GM23338 (cell line): ENCODE measurements around the gene ZNF775. TPM values are rescaled to one million over a fixed set of nuclear protein-coding genes. Genes with fewer than 3 reads are reported as not detected.

Source experiments
- ATAC-seq: fragments of 200-7000 bp; cut with Tn5 transposase; 3 replicates; pipeline ENCODE4 v1.9.1; 2020
- DNase-seq: peaks from one replicate; pipeline ENCODE4 v3.0.0-alpha.2; 2015; ENCODE audit warnings: low spot score
- H2AFZ ChIP-seq: fragments of 200-600 bp; sonication (generic); 2 replicates; pipeline ENCODE4 v1.8.0; 2016; ENCODE audit warnings: antibody characterized with exemption, mild to moderate bottlenecking, moderate library complexity
- H3F3A ChIP-seq: fragments of 200-600 bp; sonication (generic); replicated peaks from 2 replicates; pipeline ENCODE4 v1.8.0; 2017; ENCODE audit warnings: antibody characterized with exemption, mixed run types, low read depth
- H3K27ac ChIP-seq: fragments of 200-600 bp; sonication (generic); 2 replicates; pipeline ENCODE4 v1.6.1; 2016; ENCODE audit warnings: low read depth
- H3K27me3 ChIP-seq: fragments of 200-600 bp; sonication (generic); 2 replicates; pipeline ENCODE4 v1.8.0; 2016; ENCODE audit warnings: mild to moderate bottlenecking, mixed run types, moderate library complexity; ENCODE audit not compliant: insufficient read depth
- H3K36me3 ChIP-seq: fragments of 200-600 bp; sonication (generic); 2 replicates; pipeline ENCODE4 v1.8.0; 2016; ENCODE audit warnings: mild to moderate bottlenecking; ENCODE audit not compliant: insufficient read depth
- H3K4me1 ChIP-seq: fragments of 200-600 bp; sonication (generic); 2 replicates; pipeline ENCODE4 v1.8.0; 2016; ENCODE audit warnings: mild to moderate bottlenecking, moderate library complexity; ENCODE audit not compliant: insufficient read depth
- H3K4me2 ChIP-seq: fragments of 200-600 bp; sonication (generic); 2 replicates; pipeline ENCODE4 v1.7.1; 2017; ENCODE audit warnings: mixed run types
- H3K4me3 ChIP-seq: fragments of 200-600 bp; sonication (generic); 2 replicates; pipeline ENCODE4 v1.6.1; 2016; ENCODE audit warnings: mixed run types
- H3K79me2 ChIP-seq: fragments of 200-600 bp; sonication (generic); replicated peaks from 2 replicates; pipeline ENCODE4 v1.8.0; 2017; ENCODE audit warnings: mild to moderate bottlenecking; ENCODE audit not compliant: insufficient read depth
- H3K9me2 ChIP-seq: fragments of 200-600 bp; sonication (generic); 2 replicates; pipeline ENCODE4 v1.8.0; 2017; ENCODE audit not compliant: insufficient read depth
- H4K20me1 ChIP-seq: fragments of 200-600 bp; sonication (generic); replicated peaks from 2 replicates; pipeline ENCODE4 v1.8.0; 2017; ENCODE audit warnings: mild to moderate bottlenecking; ENCODE audit not compliant: insufficient read depth
- H3K27ac Mint-ChIP-seq: 2 replicates; pipeline ENCODE4 v1.8.0; 2020; ENCODE audit warnings: inconsistent platforms, mild to moderate bottlenecking, moderate library complexity, mixed read lengths
- H3K27me3 Mint-ChIP-seq: 3 replicates; pipeline ENCODE4 v1.8.0; 2022; ENCODE audit warnings: low read depth, mild to moderate bottlenecking, moderate library complexity, mixed read lengths, inconsistent platforms; ENCODE audit not compliant: insufficient read depth, poor library complexity
- H3K36me3 Mint-ChIP-seq: 3 replicates; pipeline ENCODE4 v1.8.0; 2021; ENCODE audit warnings: low read depth, mild to moderate bottlenecking, inconsistent platforms, moderate library complexity, mixed read lengths
- H3K4me1 Mint-ChIP-seq: 3 replicates; pipeline ENCODE4 v1.8.0; 2020; ENCODE audit warnings: mild to moderate bottlenecking, inconsistent platforms, mixed read lengths
- H3K4me3 Mint-ChIP-seq: 3 replicates; pipeline ENCODE4 v1.8.0; 2021; ENCODE audit warnings: moderate library complexity, mild to moderate bottlenecking, inconsistent platforms, mixed read lengths
- H3K9me3 Mint-ChIP-seq: 3 replicates; pipeline ENCODE4 v1.8.0; 2020; ENCODE audit warnings: moderate library complexity, mild to moderate bottlenecking, inconsistent platforms, mixed read lengths
- CREB1 ChIP-seq: fragments of 250-450 bp; sonication (Bioruptor Pico); IDR thresholded peaks from 2 replicates; pipeline ENCODE4 v1.5.0; 2020; ENCODE audit warnings: low read depth, mild to moderate bottlenecking, moderate library complexity
- EZH2phosphoT487 ChIP-seq: fragments of 200-600 bp; sonication (generic); IDR thresholded peaks from one replicate; pipeline ENCODE4 v1.8.1; 2018; ENCODE audit warnings: antibody characterized with exemption; ENCODE audit not compliant: unreplicated experiment
- JUNB ChIP-seq: IDR thresholded peaks from one replicate; pipeline ENCODE4 v1.6.1; 2016; ENCODE audit warnings: antibody characterized with exemption; ENCODE audit not compliant: unreplicated experiment
- NANOG ChIP-seq: IDR thresholded peaks from 2 replicates; pipeline ENCODE4 v1.6.1; 2016; ENCODE audit warnings: antibody characterized with exemption, borderline replicate concordance
- POLR2AphosphoS5 ChIP-seq: IDR thresholded peaks from 2 replicates; pipeline ENCODE4 v1.6.1; 2016; ENCODE audit warnings: antibody characterized with exemption, low read depth
- ZNF114 ChIP-seq: fragments of 250-450 bp; sonication (Bioruptor Pico); IDR thresholded peaks from 2 replicates; pipeline ENCODE4 v1.5.0; 2020; ENCODE audit warnings: mild to moderate bottlenecking, moderate library complexity
- ZNF331 ChIP-seq: fragments of 250-450 bp; sonication (Bioruptor Pico); IDR thresholded peaks from 2 replicates; pipeline ENCODE4 v1.5.0; 2020; ENCODE audit warnings: low read depth, mild to moderate bottlenecking, moderate library complexity
- polyA plus RNA-seq: library from polyadenylated mRNA; unstranded; fragments of >200 nt; fragmentation: Nextera tagmentation; extraction: Ambion mirVana; gene quantifications from 2 replicates; pipeline ENCODE4 v1.2.1, GENCODE V29; 2016
- total RNA-seq: library from RNA; depleted of rRNA; stranded (reverse); fragments of >200 nt; shearing (Covaris generic); gene quantifications from 2 replicates; pipeline ENCODE4 v1.2.3, GENCODE V29; 2014
- TF ChIP-seq, protein P1 (sequence below): fragments of 250-450 bp; sonication (Bioruptor Pico); IDR thresholded peaks from 2 replicates; pipeline ENCODE4 v1.5.0; 2020; ENCODE audit warnings: mild to moderate bottlenecking, moderate library complexity
- TF ChIP-seq, protein P2 (sequence below), 2 experiments: fragments of 200-600 bp in 1 of 2; sonication (generic) in 1 of 2; conservative IDR thresholded peaks; 2 replicates each; pipeline versions ENCODE4 v1.5.1 to v1.6.1; 2016 to 2017; ENCODE audit warnings: antibody characterized with exemption in 2 of 2, low read depth in 2 of 2, mild to moderate bottlenecking in 2 of 2, moderate library complexity in 1 of 2
- TF ChIP-seq, protein P3 (sequence below): IDR thresholded peaks from 2 replicates; pipeline ENCODE4 v1.6.1; 2016; ENCODE audit warnings: antibody characterized with exemption

The ZNF775 gene
- total and polyA plus RNA-seq, 2 experiments from 2014 or later: 4.5 to 38.2 TPM

DNA sequence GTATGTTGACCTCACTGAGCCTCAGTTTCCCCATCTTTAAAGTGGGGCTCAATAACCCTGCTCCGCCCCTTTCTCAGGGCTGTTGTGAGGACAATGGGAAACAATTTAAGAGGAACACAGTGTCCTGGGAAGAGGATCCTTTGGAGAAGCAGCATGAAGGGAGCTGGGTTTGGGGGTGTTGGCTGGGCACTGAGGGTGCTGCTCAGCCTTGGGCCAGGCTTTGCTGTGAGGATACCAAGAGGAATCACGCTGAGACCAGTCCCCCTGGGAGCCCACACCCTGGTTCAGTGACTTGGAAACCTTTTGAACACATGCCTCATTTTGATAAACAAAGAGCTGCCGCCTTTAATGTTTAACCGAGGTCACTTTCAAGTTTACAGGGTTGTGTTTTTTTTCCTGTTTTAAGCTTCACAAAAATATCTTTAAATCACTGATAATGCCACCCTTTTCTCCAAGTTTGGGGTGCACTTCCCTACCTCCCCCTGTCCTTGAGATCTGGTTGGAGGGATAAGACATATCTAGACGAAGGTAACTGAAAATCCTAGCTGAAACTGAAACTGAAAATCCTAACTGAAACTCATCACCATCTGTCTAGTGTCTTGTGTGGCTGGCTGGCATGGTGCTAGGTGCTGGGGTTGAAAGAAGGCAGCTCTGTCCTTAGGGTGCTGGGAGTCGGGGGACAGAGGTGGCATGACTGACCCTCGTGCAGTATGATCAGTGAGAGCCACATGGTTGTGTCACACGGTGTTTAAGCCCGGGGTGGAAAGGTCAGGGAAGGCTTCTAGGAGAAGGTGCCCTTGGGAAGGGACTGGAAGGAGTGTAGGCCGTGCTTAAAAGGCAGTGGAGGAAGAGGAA, 27.7 kb downstream of the ZNF775 start (continued):
- TF ChIP-seq, protein P1, sequence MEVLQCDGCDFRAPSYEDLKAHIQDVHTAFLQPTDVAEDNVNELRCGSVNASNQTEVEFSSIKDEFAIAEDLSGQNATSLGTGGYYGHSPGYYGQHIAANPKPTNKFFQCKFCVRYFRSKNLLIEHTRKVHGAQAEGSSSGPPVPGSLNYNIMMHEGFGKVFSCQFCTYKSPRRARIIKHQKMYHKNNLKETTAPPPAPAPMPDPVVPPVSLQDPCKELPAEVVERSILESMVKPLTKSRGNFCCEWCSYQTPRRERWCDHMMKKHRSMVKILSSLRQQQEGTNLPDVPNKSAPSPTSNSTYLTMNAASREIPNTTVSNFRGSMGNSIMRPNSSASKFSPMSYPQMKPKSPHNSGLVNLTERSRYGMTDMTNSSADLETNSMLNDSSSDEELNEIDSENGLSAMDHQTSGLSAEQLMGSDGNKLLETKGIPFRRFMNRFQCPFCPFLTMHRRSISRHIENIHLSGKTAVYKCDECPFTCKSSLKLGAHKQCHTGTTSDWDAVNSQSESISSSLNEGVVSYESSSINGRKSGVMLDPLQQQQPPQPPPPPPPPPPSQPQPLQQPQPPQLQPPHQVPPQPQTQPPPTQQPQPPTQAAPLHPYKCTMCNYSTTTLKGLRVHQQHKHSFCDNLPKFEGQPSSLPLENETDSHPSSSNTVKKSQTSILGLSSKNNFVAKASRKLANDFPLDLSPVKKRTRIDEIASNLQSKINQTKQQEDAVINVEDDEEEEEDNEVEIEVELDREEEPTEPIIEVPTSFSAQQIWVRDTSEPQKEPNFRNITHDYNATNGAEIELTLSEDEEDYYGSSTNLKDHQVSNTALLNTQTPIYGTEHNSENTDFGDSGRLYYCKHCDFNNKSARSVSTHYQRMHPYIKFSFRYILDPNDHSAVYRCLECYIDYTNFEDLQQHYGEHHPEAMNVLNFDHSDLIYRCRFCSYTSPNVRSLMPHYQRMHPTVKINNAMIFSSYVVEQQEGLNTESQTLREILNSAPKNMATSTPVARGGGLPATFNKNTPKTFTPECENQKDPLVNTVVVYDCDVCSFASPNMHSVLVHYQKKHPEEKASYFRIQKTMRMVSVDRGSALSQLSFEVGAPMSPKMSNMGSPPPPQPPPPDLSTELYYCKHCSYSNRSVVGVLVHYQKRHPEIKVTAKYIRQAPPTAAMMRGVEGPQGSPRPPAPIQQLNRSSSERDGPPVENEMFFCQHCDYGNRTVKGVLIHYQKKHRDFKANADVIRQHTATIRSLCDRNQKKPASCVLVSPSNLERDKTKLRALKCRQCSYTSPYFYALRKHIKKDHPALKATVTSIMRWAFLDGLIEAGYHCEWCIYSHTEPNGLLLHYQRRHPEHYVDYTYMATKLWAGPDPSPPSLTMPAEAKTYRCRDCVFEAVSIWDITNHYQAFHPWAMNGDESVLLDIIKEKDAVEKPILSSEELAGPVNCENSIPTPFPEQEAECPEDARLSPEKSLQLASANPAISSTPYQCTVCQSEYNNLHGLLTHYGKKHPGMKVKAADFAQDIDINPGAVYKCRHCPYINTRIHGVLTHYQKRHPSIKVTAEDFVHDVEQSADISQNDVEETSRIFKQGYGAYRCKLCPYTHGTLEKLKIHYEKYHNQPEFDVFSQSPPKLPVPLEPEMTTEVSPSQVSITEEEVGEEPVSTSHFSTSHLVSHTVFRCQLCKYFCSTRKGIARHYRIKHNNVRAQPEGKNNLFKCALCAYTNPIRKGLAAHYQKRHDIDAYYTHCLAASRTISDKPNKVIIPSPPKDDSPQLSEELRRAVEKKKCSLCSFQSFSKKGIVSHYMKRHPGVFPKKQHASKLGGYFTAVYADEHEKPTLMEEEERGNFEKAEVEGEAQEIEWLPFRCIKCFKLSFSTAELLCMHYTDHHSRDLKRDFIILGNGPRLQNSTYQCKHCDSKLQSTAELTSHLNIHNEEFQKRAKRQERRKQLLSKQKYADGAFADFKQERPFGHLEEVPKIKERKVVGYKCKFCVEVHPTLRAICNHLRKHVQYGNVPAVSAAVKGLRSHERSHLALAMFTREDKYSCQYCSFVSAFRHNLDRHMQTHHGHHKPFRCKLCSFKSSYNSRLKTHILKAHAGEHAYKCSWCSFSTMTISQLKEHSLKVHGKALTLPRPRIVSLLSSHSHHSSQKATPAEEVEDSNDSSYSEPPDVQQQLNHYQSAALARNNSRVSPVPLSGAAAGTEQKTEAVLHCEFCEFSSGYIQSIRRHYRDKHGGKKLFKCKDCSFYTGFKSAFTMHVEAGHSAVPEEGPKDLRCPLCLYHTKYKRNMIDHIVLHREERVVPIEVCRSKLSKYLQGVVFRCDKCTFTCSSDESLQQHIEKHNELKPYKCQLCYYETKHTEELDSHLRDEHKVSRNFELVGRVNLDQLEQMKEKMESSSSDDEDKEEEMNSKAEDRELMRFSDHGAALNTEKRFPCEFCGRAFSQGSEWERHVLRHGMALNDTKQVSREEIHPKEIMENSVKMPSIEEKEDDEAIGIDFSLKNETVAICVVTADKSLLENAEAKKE (CRISPR knock-in tag): no peak
- TF ChIP-seq ZNF331 (CRISPR knock-in tag): no peak
- no peak for TF ChIP-seq NANOG

DNA sequence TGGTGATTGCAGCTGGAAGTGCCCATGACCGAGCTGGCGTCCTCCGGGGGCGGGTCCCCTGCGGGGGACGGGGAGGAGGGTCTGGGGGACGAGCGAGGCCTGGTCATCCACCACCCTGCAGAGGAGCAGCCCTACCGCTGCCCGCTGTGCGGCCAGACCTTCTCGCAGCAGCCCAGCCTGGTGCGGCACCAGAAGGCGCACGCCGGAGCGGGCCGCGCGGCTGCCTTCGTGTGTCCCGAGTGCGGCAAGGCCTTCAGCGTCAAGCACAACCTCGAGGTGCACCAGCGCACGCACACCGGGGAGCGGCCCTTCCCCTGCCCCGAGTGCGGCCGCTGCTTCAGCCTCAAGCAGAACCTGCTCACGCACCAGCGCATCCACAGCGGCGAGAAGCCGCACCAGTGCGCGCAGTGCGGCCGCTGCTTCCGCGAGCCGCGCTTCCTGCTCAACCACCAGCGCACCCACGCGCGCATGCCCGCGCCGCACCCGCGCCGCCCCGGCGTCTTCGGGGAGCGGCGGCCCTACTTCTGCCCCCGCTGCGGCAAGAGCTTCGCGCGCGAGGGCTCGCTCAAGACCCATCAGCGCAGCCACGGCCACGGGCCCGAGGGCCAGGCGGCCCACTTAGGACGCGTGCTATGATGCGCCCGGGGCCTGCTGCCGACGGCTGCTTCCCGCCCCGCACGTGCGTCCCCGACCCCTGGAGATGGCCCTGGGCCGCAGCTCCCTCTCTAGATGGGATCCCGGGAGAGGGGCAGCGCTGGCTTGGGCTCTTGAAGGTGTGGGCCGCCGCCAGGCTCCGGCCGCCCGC, 28.7 kb downstream of the ZNF775 start:
- Histone ChIP-seq H3K4me2 (no peak overlapping the region), H3K27me3 (no peaks in the 10 kb centered on the region), H3K27ac (no peak overlapping the region), H3K36me3 (peaks cover 5% of the 10 kb centered on the region; the same call in 1 of the 2 replicates), H3F3A (peaks cover 29% of the 10 kb centered on the region), H3K9me2 (no peaks in the 10 kb centered on the region), H3K4me1 (peaks cover 33% of the 10 kb centered on the region), H2AFZ (no peak overlapping the region), H3K79me2 (peaks cover 26% of the 10 kb centered on the region), H4K20me1 (no peaks in the 10 kb centered on the region; the same call in 1 of the 2 replicates), H3K4me3 (no peak overlapping the region)
- Mint-ChIP-seq H3K4me3 (no peak overlapping the region), H3K27me3 (peaks cover 33% of the 10 kb centered on the region), H3K4me1 (peaks cover 52% of the 10 kb centered on the region), H3K27ac (no peak overlapping the region), H3K9me3 (no peaks in the 10 kb centered on the region; the same call in none of the 3 replicates), H3K36me3 (peaks cover 45% of the 10 kb centered on the region)
- no peak for DNase-seq
- ATAC-seq: no peak
- TF ChIP-seq, protein P2, sequence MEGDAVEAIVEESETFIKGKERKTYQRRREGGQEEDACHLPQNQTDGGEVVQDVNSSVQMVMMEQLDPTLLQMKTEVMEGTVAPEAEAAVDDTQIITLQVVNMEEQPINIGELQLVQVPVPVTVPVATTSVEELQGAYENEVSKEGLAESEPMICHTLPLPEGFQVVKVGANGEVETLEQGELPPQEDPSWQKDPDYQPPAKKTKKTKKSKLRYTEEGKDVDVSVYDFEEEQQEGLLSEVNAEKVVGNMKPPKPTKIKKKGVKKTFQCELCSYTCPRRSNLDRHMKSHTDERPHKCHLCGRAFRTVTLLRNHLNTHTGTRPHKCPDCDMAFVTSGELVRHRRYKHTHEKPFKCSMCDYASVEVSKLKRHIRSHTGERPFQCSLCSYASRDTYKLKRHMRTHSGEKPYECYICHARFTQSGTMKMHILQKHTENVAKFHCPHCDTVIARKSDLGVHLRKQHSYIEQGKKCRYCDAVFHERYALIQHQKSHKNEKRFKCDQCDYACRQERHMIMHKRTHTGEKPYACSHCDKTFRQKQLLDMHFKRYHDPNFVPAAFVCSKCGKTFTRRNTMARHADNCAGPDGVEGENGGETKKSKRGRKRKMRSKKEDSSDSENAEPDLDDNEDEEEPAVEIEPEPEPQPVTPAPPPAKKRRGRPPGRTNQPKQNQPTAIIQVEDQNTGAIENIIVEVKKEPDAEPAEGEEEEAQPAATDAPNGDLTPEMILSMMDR (conservative IDR thresholded peaks at IDR 0.05; ENCODE audit: low read depth in 2 of 2): no peak
- TF ChIP-seq NANOG (no peak), POLR2AphosphoS5 (no peak), JUNB (no peak), EZH2phosphoT487 (no peak), CREB1 (CRISPR knock-in tag) (no peak), ZNF114 (CRISPR knock-in tag) (no peak)
- TF ChIP-seq, protein P3, sequence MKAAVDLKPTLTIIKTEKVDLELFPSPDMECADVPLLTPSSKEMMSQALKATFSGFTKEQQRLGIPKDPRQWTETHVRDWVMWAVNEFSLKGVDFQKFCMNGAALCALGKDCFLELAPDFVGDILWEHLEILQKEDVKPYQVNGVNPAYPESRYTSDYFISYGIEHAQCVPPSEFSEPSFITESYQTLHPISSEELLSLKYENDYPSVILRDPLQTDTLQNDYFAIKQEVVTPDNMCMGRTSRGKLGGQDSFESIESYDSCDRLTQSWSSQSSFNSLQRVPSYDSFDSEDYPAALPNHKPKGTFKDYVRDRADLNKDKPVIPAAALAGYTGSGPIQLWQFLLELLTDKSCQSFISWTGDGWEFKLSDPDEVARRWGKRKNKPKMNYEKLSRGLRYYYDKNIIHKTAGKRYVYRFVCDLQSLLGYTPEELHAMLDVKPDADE: no peak
